HG03097 (cell line): ENCODE measurements around the gene HNRNPF.
A peak's percentile ranks its signal among the peaks of the same experiment; 100 is the strongest.
"Not testable (repeated sequence)": the region's sequence is repeated elsewhere in the genome, so short reads cannot be mapped to it uniquely, and the experiment has no call there.

Experiments used
- ATAC-seq: cut with Tn5 transposase; IDR thresholded peaks from one replicate; pipeline ENCODE4 v1.9.1; 2021; ENCODE audit not compliant: unreplicated experiment, low FRiP score

Gene HNRNPF

GRCh38 chr10:43398939-43399319, 10.1 kb downstream of the HNRNPF start:
- no peak for ATAC-seq

- ATAC-seq: peak; percentile 77
Measured at GRCh38 chr10:43396928-43397624, 11.9 kb downstream of the HNRNPF start.

GRCh38 chr10:43396061-43396927, 12.7 kb downstream of the HNRNPF start:
- ATAC-seq: peak; percentile 40

- no peak for ATAC-seq
Measured at GRCh38 chr10:43395571-43396060, 13.4 kb downstream of the HNRNPF start.

GRCh38 chr10:43394868-43395267, 14.1 kb downstream of the HNRNPF start:
- no peak for ATAC-seq

- no peak for ATAC-seq
Measured at GRCh38 chr10:43393606-43394360, 15.2 kb downstream of the HNRNPF start.

- ATAC-seq: not testable (repeated sequence)
Measured at GRCh38 chr10:43393186-43393585, 15.8 kb downstream of the HNRNPF start.

- ATAC-seq: no peak
Measured at GRCh38 chr10:43392748-43393147, 16.2 kb downstream of the HNRNPF start.

GRCh38 chr10:43391496-43391895, 17.5 kb downstream of the HNRNPF start:
- ATAC-seq: no peak

- no peak for ATAC-seq
Measured at GRCh38 chr10:43390759-43391158, 18.2 kb downstream of the HNRNPF start.

GRCh38 chr10:43390333-43390732, 18.7 kb downstream of the HNRNPF start:
- no peak for ATAC-seq

GRCh38 chr10:43389867-43390266, 19.1 kb downstream of the HNRNPF start:
- no peak for ATAC-seq

- no peak for ATAC-seq
Measured at GRCh38 chr10:43387678-43388032, 21.3 kb downstream of the HNRNPF start.

GRCh38 chr10:43386981-43387677, 21.9 kb downstream of the HNRNPF start:
- no peak for ATAC-seq

GRCh38 chr10:43386549-43386948, 22.4 kb downstream of the HNRNPF start:
- no peak for ATAC-seq

GRCh38 chr10:43385412-43386004, 23.5 kb downstream of the HNRNPF start:
- no peak for ATAC-seq

- no peak for ATAC-seq
Measured at GRCh38 chr10:43384252-43385221, 24.4 kb downstream of the HNRNPF start.

- no peak for ATAC-seq
Measured at GRCh38 chr10:43383204-43383971, 25.6 kb downstream of the HNRNPF start.
